GM12873 (cell line): Measurements from ENCODE around the gene B3GNT5.

ENCODE experiments used
- TF ChIP-seq, protein P1 (sequence below): IDR thresholded peaks from 2 replicates; pipeline ENCODE4 v1.5.1; 2012; ENCODE audit warnings: low read depth, mild to moderate bottlenecking, moderate library complexity, low read length, control low read depth; ENCODE audit not compliant: insufficient read depth; ENCODE audit errors: missing control alignments

The B3GNT5 gene

GRCh38 chr3:183285828-183286457 lies 32.9 kb downstream of the B3GNT5 start:
- TF ChIP-seq, protein P1, sequence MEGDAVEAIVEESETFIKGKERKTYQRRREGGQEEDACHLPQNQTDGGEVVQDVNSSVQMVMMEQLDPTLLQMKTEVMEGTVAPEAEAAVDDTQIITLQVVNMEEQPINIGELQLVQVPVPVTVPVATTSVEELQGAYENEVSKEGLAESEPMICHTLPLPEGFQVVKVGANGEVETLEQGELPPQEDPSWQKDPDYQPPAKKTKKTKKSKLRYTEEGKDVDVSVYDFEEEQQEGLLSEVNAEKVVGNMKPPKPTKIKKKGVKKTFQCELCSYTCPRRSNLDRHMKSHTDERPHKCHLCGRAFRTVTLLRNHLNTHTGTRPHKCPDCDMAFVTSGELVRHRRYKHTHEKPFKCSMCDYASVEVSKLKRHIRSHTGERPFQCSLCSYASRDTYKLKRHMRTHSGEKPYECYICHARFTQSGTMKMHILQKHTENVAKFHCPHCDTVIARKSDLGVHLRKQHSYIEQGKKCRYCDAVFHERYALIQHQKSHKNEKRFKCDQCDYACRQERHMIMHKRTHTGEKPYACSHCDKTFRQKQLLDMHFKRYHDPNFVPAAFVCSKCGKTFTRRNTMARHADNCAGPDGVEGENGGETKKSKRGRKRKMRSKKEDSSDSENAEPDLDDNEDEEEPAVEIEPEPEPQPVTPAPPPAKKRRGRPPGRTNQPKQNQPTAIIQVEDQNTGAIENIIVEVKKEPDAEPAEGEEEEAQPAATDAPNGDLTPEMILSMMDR: no peak

GRCh38 chr3:183287301-183287971 lies 34.4 kb downstream of the B3GNT5 start:
- TF ChIP-seq, protein P1: no peak

DNA sequence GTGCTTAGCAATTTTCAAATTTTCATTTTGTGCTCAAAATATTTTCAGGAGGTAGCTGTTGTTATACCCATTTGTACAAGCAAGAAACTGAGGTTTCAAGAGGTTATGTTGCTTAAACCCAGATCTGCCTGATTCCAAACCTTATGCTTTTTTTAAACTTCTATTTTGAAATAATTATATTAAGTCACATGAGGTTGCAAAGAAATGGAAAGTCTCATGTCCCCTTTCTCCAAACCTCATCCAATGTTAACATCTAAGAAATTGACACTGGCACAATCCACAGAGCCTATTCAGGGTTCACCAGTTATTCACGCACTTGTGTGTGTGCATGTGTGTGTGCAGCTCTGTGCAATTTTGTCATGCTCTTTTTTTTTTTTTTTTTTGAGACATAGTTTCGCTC lies 35.1 kb downstream of the B3GNT5 start:
- TF ChIP-seq, protein P1: no peak

DNA sequence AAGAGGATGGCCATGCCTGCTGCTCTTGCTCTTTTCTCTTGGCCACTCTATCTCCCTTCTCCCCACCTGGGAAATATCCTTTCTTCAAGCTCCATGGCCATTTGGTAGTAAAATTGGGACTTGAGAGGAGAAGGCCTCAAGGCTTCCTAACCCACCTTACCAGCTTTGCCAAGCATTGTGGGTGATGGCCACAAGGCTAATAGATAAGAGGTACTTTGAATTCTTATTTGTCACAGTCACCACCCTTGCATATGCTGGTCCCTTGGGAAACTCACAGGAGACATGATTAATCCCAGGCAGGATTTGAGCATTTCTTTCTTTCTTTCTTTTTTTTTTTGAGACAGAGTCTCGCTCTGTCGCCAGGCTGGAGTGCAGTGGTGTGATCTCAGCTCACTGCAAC lies 37.2 kb downstream of the B3GNT5 start:
- TF ChIP-seq, protein P1: no peak

DNA sequence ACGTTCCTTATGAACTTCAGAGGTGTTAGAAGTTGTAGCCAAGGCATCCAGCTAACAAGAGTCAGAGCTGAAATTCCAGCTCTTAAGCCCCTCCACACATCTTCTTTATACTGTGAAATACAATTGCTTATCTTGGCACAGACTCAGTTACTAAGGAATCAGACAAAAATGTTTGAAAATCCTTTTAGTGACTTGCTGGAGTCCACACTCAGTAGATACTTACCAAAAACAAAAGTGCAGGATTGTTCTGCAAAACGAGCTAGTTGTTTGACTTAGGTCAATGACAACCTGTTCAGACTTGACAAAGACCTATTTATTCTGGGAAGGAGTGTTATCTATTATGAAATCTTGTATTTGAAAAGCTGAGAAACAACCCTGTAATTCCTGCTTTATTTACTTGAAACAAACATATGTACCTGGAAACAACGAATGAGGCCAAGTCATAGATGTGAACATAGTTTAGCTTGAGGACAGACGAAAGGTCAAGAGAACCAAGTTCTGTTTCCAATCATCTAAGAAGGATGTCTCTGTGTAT lies 38.5 kb downstream of the B3GNT5 start:
- TF ChIP-seq, protein P1: no peak

DNA sequence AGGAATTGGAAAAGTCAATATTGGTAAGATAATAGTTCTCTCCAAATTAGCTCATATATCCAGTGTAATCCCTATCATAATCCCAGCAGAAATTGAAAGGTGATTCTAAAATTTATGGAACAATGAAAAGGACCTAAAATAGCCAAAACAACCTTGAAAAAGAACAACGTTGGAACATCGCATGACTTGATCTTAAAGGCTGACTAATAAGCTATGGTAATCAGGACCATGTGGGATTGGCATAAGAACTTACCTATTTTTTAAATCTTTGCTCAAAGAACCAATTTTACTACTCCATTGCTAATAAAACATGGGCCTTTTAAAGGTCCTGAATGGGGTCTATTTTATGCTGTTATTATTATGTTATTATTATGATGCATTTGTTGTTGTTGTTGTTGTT lies 40.9 kb downstream of the B3GNT5 start:
- TF ChIP-seq, protein P1: no peak

GRCh38 chr3:183295211-183295610 lies 42.2 kb downstream of the B3GNT5 start:
- TF ChIP-seq, protein P1: no peak
